ENCODE measurements around the gene WLS.

WLS gene

GRCh38 chr1:68078647-68079046 lies 153.7 kb downstream of the WLS start:
- DNase-seq: no peak

Measured in RPMI8226 (cell line).